ENCODE results near the gene BPIFB1.

The BPIFB1 gene

DNA sequence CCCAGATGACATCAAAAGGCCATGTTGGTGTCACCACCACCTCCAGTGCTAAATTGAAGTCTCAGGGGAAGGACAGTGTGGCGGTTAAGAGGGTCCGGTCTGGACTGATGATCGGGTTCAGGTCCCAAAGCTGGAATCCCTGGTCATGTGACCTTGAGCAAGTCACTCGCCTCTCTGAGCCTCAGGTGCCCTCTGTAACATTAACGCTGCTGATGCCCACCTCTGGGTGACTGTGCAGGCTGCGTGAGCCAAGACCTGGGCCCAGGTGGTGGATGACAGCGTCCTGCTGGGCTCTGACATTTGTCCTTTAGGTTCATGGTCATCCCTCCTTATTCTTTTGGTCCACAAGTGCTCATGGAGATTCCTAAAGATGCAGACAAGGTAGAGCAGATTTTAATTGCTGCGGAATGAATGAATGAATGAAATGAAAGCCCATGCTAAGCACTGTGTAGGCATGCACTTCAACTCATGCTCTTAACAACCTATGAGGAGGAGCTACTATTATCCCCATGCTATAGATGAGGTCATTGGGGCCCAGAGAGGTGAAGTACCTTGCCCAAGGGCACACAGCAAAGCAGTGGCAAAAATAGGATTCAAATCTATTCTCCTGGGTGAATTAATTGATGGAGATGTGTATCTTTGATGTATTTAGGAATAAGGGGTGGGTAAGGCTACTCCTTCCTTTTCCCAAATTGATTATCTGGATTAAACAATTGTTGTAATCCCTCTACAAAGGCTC lies 649 bp upstream of the BPIFB1 start:
- H3K27me3 ChIP-seq (ENCODE audit: insufficient read depth, low read depth, severe bottlenecking), result no peaks in the 10 kb centered on the region

DNA sequence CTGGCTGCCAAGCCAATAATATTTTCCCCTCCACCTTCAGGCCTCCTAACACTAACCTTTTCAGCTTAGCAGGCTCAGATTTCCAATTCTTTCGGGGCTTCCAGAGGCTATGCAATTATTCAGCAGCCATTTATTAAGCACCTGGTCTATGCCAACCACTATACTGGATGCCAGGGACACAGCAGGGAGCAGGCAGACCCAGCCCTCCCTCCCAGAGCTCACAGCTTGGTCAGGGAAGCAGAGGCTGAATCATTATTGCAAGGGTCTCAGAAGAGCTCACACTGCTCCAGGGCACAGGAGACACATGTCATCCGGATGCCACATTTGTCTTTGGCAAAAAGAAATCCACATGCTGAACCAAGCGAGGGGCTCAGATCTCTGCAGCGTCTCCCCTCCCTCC lies 1.3 kb downstream of the BPIFB1 start:
- Histone ChIP-seq H3K27me3 (ENCODE audit: insufficient read depth, low read depth, severe bottlenecking) (no peaks in the 10 kb centered on the region), H3K4me3 (ENCODE audit: low read depth, low read length) (no peak overlapping the region)
- DNase-seq, result no peak

More for the DNA sequence above, 649 bp upstream of the BPIFB1 start:
- H3K27ac ChIP-seq, result no peak overlapping the region
- DNase-seq, result no peak
- H3K4me3 ChIP-seq (ENCODE audit: low read depth, low read length), result no peak overlapping the region
- H3K9me3 ChIP-seq (ENCODE audit: severe bottlenecking), result no peaks in the 10 kb centered on the region
- TF ChIP-seq, protein P1, sequence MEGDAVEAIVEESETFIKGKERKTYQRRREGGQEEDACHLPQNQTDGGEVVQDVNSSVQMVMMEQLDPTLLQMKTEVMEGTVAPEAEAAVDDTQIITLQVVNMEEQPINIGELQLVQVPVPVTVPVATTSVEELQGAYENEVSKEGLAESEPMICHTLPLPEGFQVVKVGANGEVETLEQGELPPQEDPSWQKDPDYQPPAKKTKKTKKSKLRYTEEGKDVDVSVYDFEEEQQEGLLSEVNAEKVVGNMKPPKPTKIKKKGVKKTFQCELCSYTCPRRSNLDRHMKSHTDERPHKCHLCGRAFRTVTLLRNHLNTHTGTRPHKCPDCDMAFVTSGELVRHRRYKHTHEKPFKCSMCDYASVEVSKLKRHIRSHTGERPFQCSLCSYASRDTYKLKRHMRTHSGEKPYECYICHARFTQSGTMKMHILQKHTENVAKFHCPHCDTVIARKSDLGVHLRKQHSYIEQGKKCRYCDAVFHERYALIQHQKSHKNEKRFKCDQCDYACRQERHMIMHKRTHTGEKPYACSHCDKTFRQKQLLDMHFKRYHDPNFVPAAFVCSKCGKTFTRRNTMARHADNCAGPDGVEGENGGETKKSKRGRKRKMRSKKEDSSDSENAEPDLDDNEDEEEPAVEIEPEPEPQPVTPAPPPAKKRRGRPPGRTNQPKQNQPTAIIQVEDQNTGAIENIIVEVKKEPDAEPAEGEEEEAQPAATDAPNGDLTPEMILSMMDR (IDR thresholded peaks at IDR 0.05; ENCODE audit: low read depth, low read length), result no peak
- H3K36me3 ChIP-seq, result no peaks in the 10 kb centered on the region

DNA sequence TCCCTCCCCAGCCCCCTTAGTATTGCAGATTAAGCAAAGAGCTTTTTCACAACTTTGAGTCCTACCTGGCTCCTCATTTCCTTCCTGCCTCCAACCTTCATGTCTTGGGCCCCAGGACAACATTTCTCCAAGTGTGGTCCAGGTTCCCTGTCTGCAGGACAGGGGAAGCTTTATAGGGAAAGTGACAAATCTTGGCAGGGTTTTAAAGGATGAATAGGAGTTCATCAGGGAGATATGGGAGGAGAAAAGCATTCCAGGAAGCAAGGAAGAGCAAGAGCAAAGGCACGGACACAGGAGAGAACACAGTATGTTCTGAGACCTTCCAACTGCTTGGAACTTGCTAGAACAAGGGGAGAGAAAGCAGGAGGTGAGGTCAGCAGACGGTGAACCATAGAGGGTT lies 1.9 kb downstream of the BPIFB1 start:
- Histone ChIP-seq H3K9me3 (ENCODE audit: severe bottlenecking) (no peaks in the 10 kb centered on the region), H3K27ac (no peak overlapping the region), H3K36me3 (no peaks in the 10 kb centered on the region), H3K27me3 (ENCODE audit: insufficient read depth, low read depth, severe bottlenecking) (no peaks in the 10 kb centered on the region), H3K4me3 (ENCODE audit: low read depth, low read length) (no peak overlapping the region)
- no peak for DNase-seq
- TF ChIP-seq, protein P1 (IDR thresholded peaks at IDR 0.05; ENCODE audit: low read depth, low read length), result no peak

More for the DNA sequence above, 1.3 kb downstream of the BPIFB1 start:
- no peaks in the 10 kb centered on the region for H3K9me3 ChIP-seq (ENCODE audit: severe bottlenecking)
- no peaks in the 10 kb centered on the region for H3K36me3 ChIP-seq
- H3K27ac ChIP-seq, result no peak overlapping the region
- TF ChIP-seq, protein P1 (IDR thresholded peaks at IDR 0.05; ENCODE audit: low read depth, low read length), result no peak

DNA sequence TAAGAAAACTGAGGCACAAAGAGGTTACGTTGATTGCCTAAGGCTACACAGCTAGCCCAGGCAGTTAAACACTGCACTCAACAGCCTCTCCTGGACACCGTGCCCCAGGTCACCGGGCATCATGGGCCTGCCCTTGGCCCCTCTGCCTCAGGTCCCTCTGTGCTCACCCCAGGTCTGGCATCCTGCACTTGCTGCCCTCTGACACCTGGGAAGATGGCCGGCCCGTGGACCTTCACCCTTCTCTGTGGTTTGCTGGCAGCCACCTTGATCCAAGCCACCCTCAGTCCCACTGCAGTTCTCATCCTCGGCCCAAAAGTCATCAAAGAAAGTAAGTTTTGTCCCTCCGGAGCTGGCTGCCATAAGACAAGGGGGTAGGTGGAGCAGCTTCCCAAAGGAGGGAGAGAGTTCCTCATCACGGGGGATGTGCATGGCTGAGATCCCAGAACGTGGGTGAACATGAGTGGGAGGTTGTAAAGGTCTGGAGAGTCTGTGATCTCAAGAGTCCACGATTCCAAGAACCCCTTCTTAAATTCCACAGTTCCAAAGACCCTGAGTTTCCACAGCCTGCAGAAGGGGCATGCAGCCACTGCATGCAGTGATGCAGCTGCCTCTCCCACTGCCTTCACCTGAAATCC lies 3.0 kb downstream of the BPIFB1 start:
- TF ChIP-seq, protein P1 (IDR thresholded peaks at IDR 0.05; ENCODE audit: low read depth, low read length), result no peak
- Histone ChIP-seq H3K27me3 (ENCODE audit: insufficient read depth, low read depth, severe bottlenecking) (no peaks in the 10 kb centered on the region), H3K9me3 (ENCODE audit: severe bottlenecking) (no peaks in the 10 kb centered on the region), H3K27ac (no peak overlapping the region), H3K4me3 (ENCODE audit: low read depth, low read length) (no peak overlapping the region), H3K36me3 (no peaks in the 10 kb centered on the region)
- DNase-seq, result no peak

DNA sequence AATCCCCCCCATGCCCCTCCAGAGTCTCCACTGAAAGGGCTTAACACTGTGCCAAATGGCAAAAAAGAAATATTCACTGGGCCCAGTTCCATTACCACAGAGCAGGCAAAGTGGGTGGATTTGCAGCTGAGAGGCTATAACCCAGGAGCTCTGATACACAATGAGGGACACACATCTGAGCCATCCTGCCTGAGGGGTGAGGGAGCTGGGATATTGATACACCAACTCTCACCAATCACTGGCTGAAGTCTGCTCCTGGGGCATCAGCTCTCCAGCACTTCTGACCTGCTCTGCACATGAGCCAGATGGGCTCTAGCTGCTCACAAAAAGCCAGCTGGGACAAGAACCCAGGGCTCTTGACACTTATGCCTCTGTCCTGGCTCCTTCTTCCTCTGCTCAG lies 4.9 kb downstream of the BPIFB1 start:
- Histone ChIP-seq H3K36me3 (no peaks in the 10 kb centered on the region), H3K9me3 (ENCODE audit: severe bottlenecking) (no peaks in the 10 kb centered on the region), H3K27me3 (ENCODE audit: insufficient read depth, low read depth, severe bottlenecking) (no peaks in the 10 kb centered on the region), H3K4me3 (ENCODE audit: low read depth, low read length) (no peak overlapping the region), H3K27ac (no peak overlapping the region)
- DNase-seq, result no peak
- TF ChIP-seq, protein P1 (IDR thresholded peaks at IDR 0.05; ENCODE audit: low read depth, low read length), result no peak

Measured in WERI-Rb-1 (cell line).